Body of pancreas (tissue), 4 donors: Measurements from ENCODE around the gene MYL5. TPM values are rescaled to one million over a fixed set of nuclear protein-coding genes. Genes with fewer than 3 reads are reported as not detected.

Experiments used
- ATAC-seq: fragments of 150-250 bp; one replicate; pipeline ENCODE4 v1.9.1; 2016
- DNase-seq, 4 donors: peaks; one replicate each; pipeline ENCODE4 v3.0.0-alpha.2; 2019
- H3K27ac ChIP-seq, 4 donors: fragments of 200-600 bp; sonication (generic); 1 replicate in 3 of 4; 2 replicates in 1 of 4; pipeline versions ENCODE4 v1.5.1 to v1.6.1; 2016 to 2019; ENCODE audit warnings: mild to moderate bottlenecking in 1 of 4, mixed read lengths in 1 of 4, moderate library complexity in 1 of 4
- H3K27me3 ChIP-seq, 2 donors: fragments of 200-600 bp; sonication (generic); one replicate each; pipeline ENCODE4 v1.6.0; 2016; ENCODE audit warnings: mild to moderate bottlenecking in 1 of 2
- H3K36me3 ChIP-seq, 2 donors: fragments of 200-600 bp; sonication (generic); replicated peaks in 1 of 2; 2 replicates each; pipeline ENCODE4 v1.5.1; 2016; ENCODE audit warnings: low read depth in 2 of 2; ENCODE audit not compliant: insufficient read depth in 1 of 2
- H3K4me1 ChIP-seq: fragments of 200-600 bp; sonication (generic); one replicate; pipeline ENCODE4 v1.6.0; 2016
- H3K4me3 ChIP-seq, 2 donors: fragments of 200-600 bp; sonication (generic); 1 replicate in 1 of 2; 2 replicates in 1 of 2; pipeline ENCODE4 v1.5.1; 2016 to 2019
- H3K9me3 ChIP-seq, 3 donors: fragments of 200-600 bp; sonication (generic); 1 replicate in 2 of 3; 2 replicates in 1 of 3; pipeline ENCODE4 v1.5.1; 2016
- CTCF ChIP-seq, 7 experiments: fragments of 450-650 bp in 4 of 7; fragments of 200-600 bp in 3 of 7; sonication (generic) in 3 of 7; IDR thresholded peaks; one replicate each; pipeline ENCODE4 v1.5.1; 2016 to 2019; ENCODE audit warnings: antibody characterized with exemption in 7 of 7
- POLR2A ChIP-seq, 3 donors: fragments of 450-650 bp; IDR thresholded peaks; one replicate each; pipeline ENCODE4 v1.6.1; 2016; ENCODE audit warnings: antibody characterized with exemption in 3 of 3, mild to moderate bottlenecking in 2 of 3
- WGBS, 2 donors: methylation state at CpG; one replicate each; pipeline ENCODE4 v1.1.5; 2017; 5-methylcytosine and 5-hydroxymethylcytosine counted together
- intact Hi-C: fragments of 100-400 bp; cut with DNase I; formaldehyde crosslinking; loops from one replicate; pipeline ENCODE4 v1.15.1; 2023
- total RNA-seq, 2 donors: library from RNA; depleted of rRNA; stranded (reverse); fragments of >200 nt; gene quantifications; one replicate each; pipeline ENCODE4 v1.1.0, GENCODE V29; 2016

Gene MYL5
- total RNA-seq, 2 donors from 2014 or later = 3.0 to 6.0 TPM

GRCh38 chr4:682490-683172 lies 8.3 kb downstream of the MYL5 start:
- intact Hi-C loops = no loop called here
- Histone ChIP-seq H3K4me3 (no peak overlapping the region), H3K4me1 (peaks cover 43% of the 10 kb centered on the region), H3K27me3 (no peaks in the 10 kb centered on the region), H3K9me3 (no peaks in the 10 kb centered on the region), H3K36me3 (no peaks in the 10 kb centered on the region), H3K27ac (no peak overlapping the region)
- TF ChIP-seq POLR2A (IDR thresholded peaks at IDR 0.05) (no peak), CTCF (IDR thresholded peaks at IDR 0.05) (no peak)
- no peak for ATAC-seq
- WGBS, 2 donors = 44 to 70% methylated on average over 7 to 23 of the region's 23 CpGs
- DNase-seq = peak in 1 of 4 donors; percentile 18

GRCh38 chr4:683247-683897 lies 9.0 kb downstream of the MYL5 start:
- Histone ChIP-seq H3K27ac (no peak overlapping the region), H3K4me3 (no peak overlapping the region), H3K27me3 (no peaks in the 10 kb centered on the region), H3K9me3 (no peaks in the 10 kb centered on the region), H3K36me3 (no peaks in the 10 kb centered on the region), H3K4me1 (peaks cover 43% of the 10 kb centered on the region)
- intact Hi-C loops = no loop called here
- WGBS, 2 donors = 73 to 76% methylated on average over 15 to 21 of the region's 25 CpGs
- ATAC-seq (no peak), DNase-seq (no peak)
- TF ChIP-seq CTCF (IDR thresholded peaks at IDR 0.05) (no peak), POLR2A (IDR thresholded peaks at IDR 0.05) (no peak)

GRCh38 chr4:683982-684622 lies 9.8 kb downstream of the MYL5 start:
- ATAC-seq = no peak

GRCh38 chr4:684623-685327 lies 10.4 kb downstream of the MYL5 start:
- intact Hi-C loops = no loop called here
- Histone ChIP-seq H3K9me3 (no peaks in the 10 kb centered on the region), H3K4me3 (no peak overlapping the region), H3K27ac (no peak overlapping the region), H3K27me3 (no peaks in the 10 kb centered on the region), H3K36me3 (no peaks in the 10 kb centered on the region), H3K4me1 (peaks cover 46% of the 10 kb centered on the region)
- TF ChIP-seq CTCF (IDR thresholded peaks at IDR 0.05) (no peak), POLR2A (IDR thresholded peaks at IDR 0.05) (no peak)
- ATAC-seq (no peak), DNase-seq (no peak)
- 79 to 83% methylated on average over 10 to 21 of the region's 21 CpGs for WGBS, 2 donors

More at GRCh38 chr4:683982-684622, 9.8 kb downstream of the MYL5 start:
- H3K9me3 ChIP-seq = no peaks in the 10 kb centered on the region
- no peaks in the 10 kb centered on the region for H3K36me3 ChIP-seq
- 54 to 56% methylated on average over 11 to 17 of the region's 19 CpGs for WGBS, 2 donors
- no peak overlapping the region for H3K4me3 ChIP-seq
- H3K4me1 ChIP-seq = peaks cover 46% of the 10 kb centered on the region
- no peak for TF ChIP-seq POLR2A (IDR thresholded peaks at IDR 0.05)
- peak in 6 of 7 experiments; percentile 14 to 51 (median 36) for TF ChIP-seq CTCF (IDR thresholded peaks at IDR 0.05)
- intact Hi-C loops = no loop called here
- peak in 3 of 4 donors; percentile 58 to 69 (median 59) for DNase-seq
- H3K27me3 ChIP-seq = no peaks in the 10 kb centered on the region
- H3K27ac ChIP-seq = no peak overlapping the region
